Measurements from ENCODE around the gene CASP2.

The CASP2 gene

GRCh38 chr7:143299346-143299745 is 11.2 kb downstream of the CASP2 start:
- no peak for DNase-seq

GRCh38 chr7:143299840-143300239 is 11.7 kb downstream of the CASP2 start:
- DNase-seq: no peak

- no peak for DNase-seq
Observed at GRCh38 chr7:143300959-143301935, 13.1 kb downstream of the CASP2 start.

GRCh38 chr7:143303733-143304132 is 15.6 kb downstream of the CASP2 start:
- no peak for DNase-seq

- DNase-seq: no peak
Observed at GRCh38 chr7:143304938-143305337, 16.8 kb downstream of the CASP2 start.

- DNase-seq: no peak
Observed at GRCh38 chr7:143305423-143306070, 17.4 kb downstream of the CASP2 start.

- DNase-seq: no peak
Observed at GRCh38 chr7:143308632-143309031, 20.5 kb downstream of the CASP2 start.

- no peak for DNase-seq
Observed at GRCh38 chr7:143314127-143314526, 26.0 kb downstream of the CASP2 start.

- DNase-seq: no peak
Observed at GRCh38 chr7:143315776-143316175, 27.6 kb downstream of the CASP2 start, which contains the start of gene CLCN1. Gene CLCN1, plus strand, starts transcription at chr7:143316111. Its CDS starts 102 bp downstream, at chr7:143316213.

GRCh38 chr7:143316492-143316891 is 28.3 kb downstream of the CASP2 start:
- no peak for DNase-seq

- DNase-seq: no peak
Observed at GRCh38 chr7:143318661-143319060, 30.5 kb downstream of the CASP2 start.

- no peak for DNase-seq
Observed at GRCh38 chr7:143320620-143321019, 32.5 kb downstream of the CASP2 start.

GRCh38 chr7:143321242-143321641 is 33.1 kb downstream of the CASP2 start:
- DNase-seq: no peak

GRCh38 chr7:143321734-143322133 is 33.6 kb downstream of the CASP2 start:
- DNase-seq: no peak

- no peak for DNase-seq
Observed at GRCh38 chr7:143322760-143323633, 34.8 kb downstream of the CASP2 start.

- DNase-seq: no peak
Observed at GRCh38 chr7:143323653-143324052, 35.5 kb downstream of the CASP2 start.

- DNase-seq: no peak
Observed at GRCh38 chr7:143325240-143325639, 37.1 kb downstream of the CASP2 start.

- DNase-seq: no peak
Observed at GRCh38 chr7:143327903-143328302, 39.8 kb downstream of the CASP2 start.

- DNase-seq: no peak
Observed at GRCh38 chr7:143329471-143330170, 41.5 kb downstream of the CASP2 start.

- DNase-seq: no peak
Observed at GRCh38 chr7:143331179-143331801, 43.1 kb downstream of the CASP2 start.

- DNase-seq: no peak
Observed at GRCh38 chr7:143334244-143334643, 46.1 kb downstream of the CASP2 start.

GRCh38 chr7:143337216-143337615 is 49.1 kb downstream of the CASP2 start:
- DNase-seq: no peak
